GM12801 (cell line): Measurements from ENCODE around the gene ABCA12.

Source experiments
- CTCF ChIP-seq: IDR thresholded peaks from one replicate; pipeline ENCODE4 v1.5.1; 2011; ENCODE audit warnings: control low read depth; ENCODE audit not compliant: insufficient read length; ENCODE audit errors: extremely low read depth

Gene ABCA12

DNA sequence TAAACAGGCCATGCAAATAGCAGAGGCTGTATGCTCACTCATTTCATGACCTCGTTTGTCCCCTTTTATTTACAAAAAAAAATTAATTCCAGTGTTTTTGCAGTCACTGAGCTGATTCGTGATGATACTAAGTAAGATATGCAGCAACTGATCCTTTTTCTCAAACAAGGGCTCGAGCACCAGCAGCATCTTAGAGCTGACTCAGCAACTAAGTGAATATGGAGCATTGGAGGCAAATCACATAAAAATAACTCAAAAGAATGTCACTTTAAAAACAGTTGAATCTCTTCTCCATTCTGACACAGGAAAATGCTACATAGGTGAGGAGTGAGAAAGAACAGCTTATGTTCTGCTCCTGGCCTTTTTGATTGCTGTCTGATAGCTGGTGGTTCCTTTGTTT, 152.8 kb downstream of the ABCA12 start:
- TF ChIP-seq CTCF = no peak

- TF ChIP-seq CTCF = no peak
These were observed 172.0 kb downstream of the ABCA12 start for GRCh38 chr2:214966420-214966819.

GRCh38 chr2:214960677-214961076, 177.7 kb downstream of the ABCA12 start:
- TF ChIP-seq CTCF = no peak

DNA sequence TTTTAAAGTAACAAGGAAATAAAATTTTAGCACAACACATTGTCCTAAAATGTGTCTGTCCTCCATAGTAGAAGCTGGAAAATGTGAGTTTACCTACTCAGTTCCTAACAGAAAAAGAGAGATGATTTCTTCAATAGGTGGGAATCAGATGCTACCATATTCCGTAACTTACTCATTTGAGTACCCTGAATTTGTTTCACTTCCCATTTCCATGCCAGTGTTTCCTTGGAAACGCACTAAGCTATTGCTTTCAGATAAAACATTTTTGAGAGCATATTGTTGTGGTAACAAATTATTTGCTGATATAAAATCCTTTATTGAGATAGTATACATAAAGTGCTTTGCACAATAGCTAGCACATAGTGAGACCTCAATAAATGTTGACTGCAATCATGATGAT, 191.5 kb downstream of the ABCA12 start:
- no peak for TF ChIP-seq CTCF

DNA sequence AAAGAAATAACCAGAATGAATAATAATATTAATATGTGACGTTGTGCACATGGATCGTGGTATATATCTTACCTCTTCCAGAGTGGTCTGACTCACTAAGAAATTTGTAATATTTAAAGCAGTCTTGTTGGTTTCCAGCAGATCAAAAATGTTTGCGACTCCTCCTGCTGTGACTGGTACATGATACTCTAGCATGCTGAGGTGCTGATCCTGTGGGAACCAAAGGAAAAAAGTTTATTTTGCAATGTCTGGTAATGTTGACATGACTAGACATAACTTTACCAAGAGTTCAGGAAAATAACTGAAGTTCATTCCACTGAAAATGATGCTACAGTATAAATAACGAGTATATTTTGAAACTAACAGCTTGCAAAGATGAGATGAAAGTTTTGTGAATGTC, 204.4 kb downstream of the ABCA12 start:
- TF ChIP-seq CTCF = no peak

- no peak for TF ChIP-seq CTCF
These were observed 233.8 kb downstream of the ABCA12 start for GRCh38 chr2:214904634-214905033.

DNA sequence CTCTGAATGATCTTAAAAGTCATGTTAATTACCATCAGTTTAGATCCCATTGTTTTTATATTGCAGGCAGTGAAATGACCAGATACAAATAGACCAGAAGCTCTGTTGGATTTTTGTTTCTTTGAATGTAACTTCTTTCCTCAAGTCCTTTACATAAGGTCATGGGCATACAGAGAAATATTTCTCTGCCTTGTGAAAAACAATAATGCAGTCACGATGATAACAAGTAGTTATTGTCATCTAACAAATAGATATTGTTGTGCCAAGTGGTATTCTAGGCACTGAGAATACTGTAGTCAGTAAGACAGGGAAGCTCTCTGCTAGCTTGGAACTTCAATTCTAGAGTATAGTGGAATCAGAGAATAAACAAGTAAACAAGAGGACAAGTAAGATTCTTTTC, 234.2 kb downstream of the ABCA12 start:
- no peak for TF ChIP-seq CTCF

DNA sequence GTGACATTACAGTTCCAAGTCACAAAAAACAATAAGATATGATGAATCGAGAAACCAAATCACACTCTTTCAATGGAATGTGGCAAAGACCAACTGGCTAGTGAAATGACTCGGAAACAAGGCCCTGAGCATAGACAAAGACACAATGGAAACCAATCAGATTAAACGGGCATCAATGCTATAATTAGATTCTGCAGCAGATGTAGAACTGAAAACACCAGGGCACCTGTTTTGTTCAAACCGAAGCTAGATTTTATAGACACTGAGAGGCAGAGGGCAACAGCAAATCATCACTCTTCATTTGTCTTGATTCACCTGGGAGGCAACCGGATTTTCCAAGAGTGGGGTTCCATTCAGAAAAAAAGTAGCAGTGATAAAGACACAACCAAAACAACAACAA, 236.1 kb downstream of the ABCA12 start:
- TF ChIP-seq CTCF = no peak
